ENCODE measurements around the gene ZNF254. TPM values are rescaled to one million over a fixed set of nuclear protein-coding genes. Genes with fewer than 3 reads are reported as not detected.
A peak's percentile ranks its signal among the peaks of the same experiment; 100 is the strongest.
"Not testable (repeated sequence)": the region's sequence is repeated elsewhere in the genome, so short reads cannot be mapped to it uniquely, and the experiment has no call there.

The ZNF254 gene
- 11.2 TPM for polyA plus RNA-seq

DNA sequence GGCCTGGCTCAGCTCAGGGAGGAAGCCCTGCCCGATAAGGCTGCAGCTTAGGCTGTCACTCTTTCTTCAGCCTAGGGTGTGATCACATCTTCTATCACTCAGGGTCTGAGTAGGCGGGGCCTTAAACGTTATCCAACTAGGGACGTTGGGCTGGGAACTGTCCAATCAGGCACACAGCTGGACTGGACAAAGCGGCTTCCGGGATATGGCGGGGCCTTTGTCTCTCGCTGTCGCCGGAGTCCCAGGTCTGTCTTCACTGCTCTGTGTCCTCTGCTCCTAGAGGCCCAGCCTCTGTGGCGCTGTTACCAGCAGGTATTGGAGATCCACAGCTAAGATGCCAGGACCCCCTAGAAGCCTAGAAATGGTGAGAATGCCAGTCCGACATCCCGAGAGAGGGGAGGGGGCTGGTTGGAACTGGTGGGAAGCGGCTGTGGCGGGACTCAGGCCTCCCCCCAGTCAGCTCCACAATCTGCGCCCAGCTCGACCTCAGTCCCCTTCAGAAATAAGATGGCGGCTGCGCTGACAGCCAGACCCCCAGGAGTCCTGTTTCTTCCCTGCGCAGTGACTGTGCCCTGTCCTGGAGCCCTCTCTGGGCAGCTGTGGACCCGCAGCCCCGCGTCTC lies at the start of gene ZNF254:
TSS of gene ZNF254 (plus strand) at position 214 of the 622 bp plus-strand sequence. CDS start at position 335, 121 bp downstream.
- peaks cover 7% of the 10 kb centered on the region for H3K36me3 Mint-ChIP-seq
- H3K27ac Mint-ChIP-seq: peak within 1 kb of the TSS; percentile 95 to 96 (median 96)
- no peaks in the 10 kb centered on the region for H3K27me3 Mint-ChIP-seq

GRCh38 chr19:24040621-24041020 lies 46.4 kb upstream of the ZNF254 start:
- Mint-ChIP-seq H3K4me1 (peaks cover 16 to 23% (median 20%) of the 10 kb centered on the region in 3 donors), H3K4me3 (no peak overlapping the region), H3K27ac (no peak overlapping the region), H3K36me3 (peaks cover 7% of the 10 kb centered on the region), H3K27me3 (no peaks in the 10 kb centered on the region), H3K9me3 (no peaks in the 10 kb centered on the region)

More for the DNA sequence above, at the start of gene ZNF254:
- Mint-ChIP-seq H3K4me1 (peaks cover 7 to 11% (median 8%) of the 10 kb centered on the region in 3 donors), H3K9me3 (no peaks in the 10 kb centered on the region), H3K4me3 (peak within 1 kb of the TSS; percentile 96 to 98 (median 98))

GRCh38 chr19:24041326-24041725 lies 45.7 kb upstream of the ZNF254 start:
- not testable (repeated sequence) for H3K27ac Mint-ChIP-seq, H3K36me3 Mint-ChIP-seq, H3K9me3 Mint-ChIP-seq, H3K4me3 Mint-ChIP-seq, H3K27me3 Mint-ChIP-seq
- peaks cover 10 to 19% (median 15%) of the 10 kb centered on the region in 3 donors for H3K4me1 Mint-ChIP-seq

DNA sequence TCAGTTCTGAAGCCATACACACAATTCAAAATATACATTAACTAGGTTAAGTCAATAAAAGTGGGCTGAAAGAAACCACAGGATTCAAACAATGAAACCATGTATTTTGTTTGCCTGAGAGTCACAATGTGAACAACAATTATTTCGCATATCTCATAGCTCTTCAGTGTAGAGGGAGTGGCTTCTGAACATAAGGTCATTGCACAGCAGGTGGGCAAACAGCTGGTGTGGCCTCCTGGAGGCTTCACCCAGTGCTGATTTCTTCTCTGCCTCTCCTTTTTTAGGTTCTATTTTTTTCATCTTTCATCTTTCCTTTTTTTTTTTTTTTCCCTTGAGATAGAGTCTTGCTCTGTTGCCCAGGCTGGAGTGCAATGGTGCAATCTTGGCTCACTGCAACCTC lies 40.4 kb upstream of the ZNF254 start:
- no peaks in the 10 kb centered on the region for H3K27me3 Mint-ChIP-seq
- H3K9me3 Mint-ChIP-seq: no peaks in the 10 kb centered on the region
- peak overlapping the region in 1 of 3 donors; percentile 31 for H3K27ac Mint-ChIP-seq
- H3K4me3 Mint-ChIP-seq: no peak overlapping the region
- peaks cover 0 to 2% (median 0%) of the 10 kb centered on the region in 3 donors for H3K4me1 Mint-ChIP-seq
- H3K36me3 Mint-ChIP-seq: peaks cover 15% of the 10 kb centered on the region

- no peak overlapping the region for H3K4me3 Mint-ChIP-seq
- H3K9me3 Mint-ChIP-seq: no peaks in the 10 kb centered on the region
- peaks cover 0 to 2% (median 0%) of the 10 kb centered on the region in 3 donors for H3K4me1 Mint-ChIP-seq
- H3K27me3 Mint-ChIP-seq: no peaks in the 10 kb centered on the region
- H3K36me3 Mint-ChIP-seq: peaks cover 21% of the 10 kb centered on the region
- H3K27ac Mint-ChIP-seq: no peak overlapping the region
These were observed 38.7 kb upstream of the ZNF254 start for GRCh38 chr19:24048261-24048660.

DNA sequence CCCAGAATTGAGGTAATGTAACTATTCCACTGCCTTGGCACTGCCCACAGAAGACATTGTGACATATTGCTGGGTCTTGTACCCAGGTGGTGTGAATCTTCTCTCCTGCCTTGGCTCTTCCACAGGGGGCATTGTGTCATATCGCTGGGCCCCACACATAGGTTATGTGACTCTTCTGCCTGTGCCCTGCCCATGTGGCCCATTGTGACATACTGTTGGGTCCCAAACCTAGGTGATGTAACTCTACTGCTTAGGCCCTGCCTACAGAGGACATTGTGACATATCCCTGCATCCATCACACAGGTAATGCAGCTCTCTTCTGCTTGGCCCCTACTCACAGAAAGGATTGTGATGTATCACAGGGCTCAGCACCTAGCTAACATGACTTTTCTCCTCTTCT lies 37.5 kb upstream of the ZNF254 start:
- H3K9me3 Mint-ChIP-seq: no peaks in the 10 kb centered on the region
- peaks cover 0 to 2% (median 0%) of the 10 kb centered on the region in 3 donors for H3K4me1 Mint-ChIP-seq
- no peaks in the 10 kb centered on the region for H3K27me3 Mint-ChIP-seq
- H3K4me3 Mint-ChIP-seq: no peak overlapping the region
- peaks cover 21% of the 10 kb centered on the region for H3K36me3 Mint-ChIP-seq
- no peak overlapping the region for H3K27ac Mint-ChIP-seq

- Mint-ChIP-seq H3K36me3 (peaks cover 21% of the 10 kb centered on the region), H3K27me3 (no peaks in the 10 kb centered on the region), H3K4me3 (peak overlapping the region in 1 of 4 donors; percentile 34)
These were observed 35.5 kb upstream of the ZNF254 start for GRCh38 chr19:24051516-24051915.

GRCh38 chr19:24052811-24053210 lies 34.2 kb upstream of the ZNF254 start:
- Mint-ChIP-seq H3K9me3 (no peaks in the 10 kb centered on the region), H3K27ac (no peak overlapping the region), H3K4me3 (no peak overlapping the region), H3K4me1 (peaks cover 0 to 2% (median 0%) of the 10 kb centered on the region in 3 donors), H3K27me3 (no peaks in the 10 kb centered on the region), H3K36me3 (peaks cover 15% of the 10 kb centered on the region)

More at GRCh38 chr19:24051516-24051915, 35.5 kb upstream of the ZNF254 start:
- H3K4me1 Mint-ChIP-seq: peaks cover 0 to 2% (median 0%) of the 10 kb centered on the region in 3 donors
- no peak overlapping the region for H3K27ac Mint-ChIP-seq
- H3K9me3 Mint-ChIP-seq: no peaks in the 10 kb centered on the region

DNA sequence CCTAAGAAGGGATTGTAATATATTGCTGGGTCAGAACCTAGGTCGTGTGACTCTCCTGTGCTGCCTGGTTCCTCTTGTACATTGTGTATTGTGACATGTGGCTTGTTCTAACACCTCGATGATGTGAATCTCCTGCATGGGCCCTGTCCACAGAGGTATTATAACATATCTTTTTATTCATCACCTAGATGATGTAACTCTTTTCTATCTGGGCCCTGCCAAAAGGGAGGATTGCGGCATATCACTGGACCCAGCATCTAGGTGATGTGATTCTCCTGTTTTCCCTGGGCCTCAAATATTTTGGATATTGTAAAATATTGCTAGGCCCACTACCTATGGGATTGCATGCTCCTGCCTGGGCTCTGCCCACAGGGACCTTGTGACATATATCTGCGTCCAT lies 33.4 kb upstream of the ZNF254 start:
- H3K27ac Mint-ChIP-seq: peak overlapping the region in 1 of 3 donors; percentile 6

GRCh38 chr19:24054044-24054935 lies 32.7 kb upstream of the ZNF254 start:
- H3K27ac Mint-ChIP-seq: peak overlapping the region in 1 of 3 donors; percentile 6

More for the DNA sequence above, 33.4 kb upstream of the ZNF254 start:
- H3K9me3 Mint-ChIP-seq: no peaks in the 10 kb centered on the region
- peaks cover 0 to 2% (median 0%) of the 10 kb centered on the region in 3 donors for H3K4me1 Mint-ChIP-seq
- no peaks in the 10 kb centered on the region for H3K27me3 Mint-ChIP-seq
- no peak overlapping the region for H3K4me3 Mint-ChIP-seq
- peaks cover 16% of the 10 kb centered on the region for H3K36me3 Mint-ChIP-seq

DNA sequence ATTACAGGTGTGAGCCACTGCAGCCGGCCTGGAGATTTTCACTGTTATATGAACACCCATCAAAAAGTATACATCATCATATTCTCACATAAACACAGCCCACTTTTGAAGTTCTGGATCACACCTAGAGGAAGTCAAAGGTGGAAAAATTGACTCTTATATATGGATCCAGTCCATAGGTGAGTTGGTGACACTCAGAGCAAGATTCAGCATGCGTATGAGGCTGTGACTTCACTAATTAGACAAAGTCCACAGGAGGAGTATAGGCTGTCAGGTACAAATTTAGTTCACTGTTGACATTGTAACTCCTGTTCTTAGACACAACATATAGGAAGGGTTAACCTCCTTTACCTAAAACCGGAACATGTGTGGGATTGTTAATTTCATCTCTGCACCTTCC lies 31.4 kb upstream of the ZNF254 start:
- H3K4me1 Mint-ChIP-seq: no peaks in the 10 kb centered on the region
- no peaks in the 10 kb centered on the region for H3K27me3 Mint-ChIP-seq
- H3K9me3 Mint-ChIP-seq: no peaks in the 10 kb centered on the region
- peaks cover 22% of the 10 kb centered on the region for H3K36me3 Mint-ChIP-seq
- H3K27ac Mint-ChIP-seq: no peak overlapping the region
- no peak overlapping the region for H3K4me3 Mint-ChIP-seq

More at GRCh38 chr19:24054044-24054935, 32.7 kb upstream of the ZNF254 start:
- no peaks in the 10 kb centered on the region for H3K27me3 Mint-ChIP-seq
- peaks cover 21% of the 10 kb centered on the region for H3K36me3 Mint-ChIP-seq
- no peaks in the 10 kb centered on the region for H3K9me3 Mint-ChIP-seq
- no peaks in the 10 kb centered on the region for H3K4me1 Mint-ChIP-seq
- no peak overlapping the region for H3K4me3 Mint-ChIP-seq

GRCh38 chr19:24057144-24057543 lies 29.8 kb upstream of the ZNF254 start:
- no peaks in the 10 kb centered on the region for H3K4me1 Mint-ChIP-seq
- no peak overlapping the region for H3K27ac Mint-ChIP-seq
- H3K36me3 Mint-ChIP-seq: peaks cover 18% of the 10 kb centered on the region
- H3K4me3 Mint-ChIP-seq: no peak overlapping the region
- H3K9me3 Mint-ChIP-seq: no peaks in the 10 kb centered on the region
- H3K27me3 Mint-ChIP-seq: no peaks in the 10 kb centered on the region

DNA sequence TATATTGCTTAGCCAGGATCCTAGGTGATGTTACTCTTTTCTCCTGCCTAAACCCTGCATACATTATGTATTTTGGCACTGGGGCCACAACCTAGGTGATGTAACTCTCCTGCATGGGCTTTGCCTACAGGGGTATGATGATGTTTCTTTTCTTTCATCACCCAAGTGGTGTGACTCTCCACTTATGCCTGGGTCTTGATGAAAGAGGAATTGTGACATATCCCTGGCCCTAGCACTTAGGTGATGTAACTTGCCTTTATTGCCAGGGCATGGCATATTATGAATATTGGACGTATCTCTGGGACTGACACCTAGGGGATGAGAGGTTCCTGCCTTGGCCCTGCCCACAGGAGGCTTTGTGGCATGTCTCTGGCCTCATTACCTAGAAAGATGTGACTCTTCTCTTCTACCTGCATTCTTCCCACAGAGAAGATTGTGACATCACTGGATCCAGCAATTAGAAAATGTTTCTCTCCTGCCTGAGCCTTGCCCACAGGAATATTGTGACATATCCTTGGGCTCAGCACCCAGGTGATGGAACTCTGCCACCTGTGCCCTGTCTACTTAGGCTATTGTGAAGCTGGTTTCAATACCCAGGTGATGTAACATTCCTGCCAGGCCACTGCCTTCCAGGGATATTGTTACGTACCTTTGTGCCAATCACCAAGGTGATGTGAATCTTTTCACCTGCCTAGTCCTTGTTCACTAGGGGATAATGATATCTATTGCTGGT lies 27.3 kb upstream of the ZNF254 start:
- Mint-ChIP-seq H3K4me1 (no peaks in the 10 kb centered on the region), H3K36me3 (peaks cover 13% of the 10 kb centered on the region), H3K27me3 (no peaks in the 10 kb centered on the region), H3K27ac (no peak overlapping the region), H3K9me3 (no peaks in the 10 kb centered on the region), H3K4me3 (no peak overlapping the region)

DNA sequence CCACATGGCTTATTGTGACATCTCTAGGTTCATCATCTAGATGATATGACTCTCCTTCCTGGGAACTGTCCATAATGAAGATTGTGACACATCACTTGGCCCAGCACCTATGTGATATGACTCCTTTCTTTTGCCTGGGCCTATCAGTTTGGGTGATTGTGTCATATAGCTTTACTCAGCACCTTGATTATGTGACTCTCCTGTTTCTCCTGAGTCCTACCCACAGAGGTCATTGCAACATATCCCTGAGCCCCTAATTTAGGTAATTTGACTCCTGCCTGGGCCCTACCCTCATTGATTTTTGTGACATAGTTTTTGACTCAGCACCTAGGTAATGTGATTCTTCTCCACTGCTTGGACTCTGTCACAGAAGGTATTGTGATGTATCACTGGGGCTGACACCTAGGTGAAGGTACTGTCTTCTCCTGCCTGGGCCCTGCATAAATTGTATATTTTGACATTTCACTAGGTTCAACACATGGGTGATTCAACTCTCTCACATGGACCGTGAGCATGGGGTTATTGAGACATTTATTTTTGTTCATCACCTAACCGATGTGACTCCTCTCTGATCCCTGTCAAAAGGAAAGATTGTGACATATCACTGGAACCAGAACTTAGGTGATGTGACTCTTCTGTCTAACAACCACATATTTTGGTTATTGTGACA lies 26.2 kb upstream of the ZNF254 start:
- Mint-ChIP-seq H3K27ac (no peak overlapping the region), H3K9me3 (no peaks in the 10 kb centered on the region), H3K36me3 (peaks cover 15% of the 10 kb centered on the region), H3K4me3 (no peak overlapping the region), H3K27me3 (no peaks in the 10 kb centered on the region), H3K4me1 (no peaks in the 10 kb centered on the region)

Data from IgD-negative memory B cell (primary cell).